Effector memory CD4-positive, alpha-beta T cell (primary cell): ENCODE measurements around the gene ZBTB7B.

Experiments
- DNase-seq, 3 donors: peaks; one replicate each; pipeline ENCODE4 v3.0.0-alpha.2; 2020
- H3K27ac ChIP-seq: 2 replicates; pipeline ENCODE4 v1.7.0; 2013; ENCODE audit warnings: mild to moderate bottlenecking, low read length, moderate library complexity; ENCODE audit not compliant: insufficient read depth, poor library complexity, severe bottlenecking
- H3K27me3 ChIP-seq: replicated peaks from 2 replicates; pipeline ENCODE4 v1.7.0; 2013; ENCODE audit warnings: mild to moderate bottlenecking, low read length; ENCODE audit not compliant: insufficient read depth, control insufficient read depth, poor library complexity, severe bottlenecking
- H3K36me3 ChIP-seq: 2 replicates; pipeline ENCODE4 v1.7.0; 2013; ENCODE audit warnings: mild to moderate bottlenecking, low read length, moderate library complexity; ENCODE audit not compliant: control insufficient read depth, insufficient read depth
- H3K4me1 ChIP-seq: 2 replicates; pipeline ENCODE4 v1.7.0; 2013; ENCODE audit warnings: low read length, mild to moderate bottlenecking; ENCODE audit not compliant: control insufficient read depth, insufficient read depth, poor library complexity, severe bottlenecking
- H3K4me3 ChIP-seq: 2 replicates; pipeline ENCODE4 v1.7.0; 2013; ENCODE audit warnings: low read length, low read depth, mild to moderate bottlenecking; ENCODE audit not compliant: insufficient read depth, poor library complexity, severe bottlenecking
- H3K9me3 ChIP-seq: 2 replicates; pipeline ENCODE4 v1.7.0; 2013; ENCODE audit warnings: mild to moderate bottlenecking, low read length, moderate library complexity; ENCODE audit not compliant: control insufficient read depth

The ZBTB7B gene

GRCh38 chr1:155026154-155026553, 23.6 kb downstream of the ZBTB7B start:
- DNase-seq, result no peak
- Histone ChIP-seq H3K9me3 (no peaks in the 10 kb centered on the region), H3K4me3 (no peak overlapping the region), H3K36me3 (no peaks in the 10 kb centered on the region), H3K27me3 (no peaks in the 10 kb centered on the region), H3K27ac (no peak overlapping the region), H3K4me1 (no peaks in the 10 kb centered on the region)

GRCh38 chr1:155026588-155026987, 24.0 kb downstream of the ZBTB7B start:
- no peaks in the 10 kb centered on the region for H3K27me3 ChIP-seq

DNA sequence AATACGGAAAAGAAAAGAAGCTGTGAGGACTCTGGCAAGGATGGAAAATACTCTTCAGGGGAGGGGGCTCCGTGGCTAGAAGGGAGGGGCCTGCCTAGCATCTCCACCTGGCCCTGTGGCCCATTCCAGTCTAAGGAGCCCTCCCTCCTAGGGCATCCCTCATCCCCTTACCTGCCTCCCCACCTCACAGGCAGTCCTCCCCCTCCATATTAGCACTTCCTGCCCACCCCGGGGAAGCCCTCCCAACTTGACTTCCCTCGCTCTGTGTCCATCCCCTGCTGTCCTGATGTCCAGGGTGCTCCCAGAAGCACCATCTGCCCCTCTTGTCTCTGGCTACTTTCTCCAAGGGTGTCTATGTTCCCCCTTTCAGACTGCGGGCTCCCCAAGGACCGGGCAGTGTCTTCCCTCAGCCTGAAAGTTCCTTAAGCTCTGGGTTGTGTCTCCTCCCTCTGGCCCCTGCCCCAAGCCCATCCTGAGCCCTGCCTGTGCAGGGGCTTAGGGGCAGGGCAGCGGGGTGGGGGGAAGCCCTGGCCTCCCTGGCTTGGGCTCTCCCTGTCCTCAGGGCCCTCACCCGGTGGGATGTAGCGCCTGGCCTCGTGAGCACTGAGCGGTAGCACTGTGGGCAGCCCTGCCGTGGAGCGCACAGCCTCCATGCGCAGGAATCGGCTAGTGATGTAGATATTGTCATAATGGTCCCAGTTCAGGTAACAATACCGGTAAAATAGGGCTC, 27.1 kb downstream of the ZBTB7B start:
- Histone ChIP-seq H3K27ac (no peak overlapping the region), H3K4me1 (no peaks in the 10 kb centered on the region), H3K9me3 (no peaks in the 10 kb centered on the region), H3K36me3 (no peaks in the 10 kb centered on the region), H3K4me3 (no peak overlapping the region), H3K27me3 (no peaks in the 10 kb centered on the region)
- no peak for DNase-seq

More at GRCh38 chr1:155026588-155026987, 24.0 kb downstream of the ZBTB7B start:
- H3K36me3 ChIP-seq, result no peaks in the 10 kb centered on the region
- no peak for DNase-seq
- H3K4me3 ChIP-seq, result no peak overlapping the region
- H3K27ac ChIP-seq, result no peak overlapping the region
- no peaks in the 10 kb centered on the region for H3K4me1 ChIP-seq
- H3K9me3 ChIP-seq, result no peaks in the 10 kb centered on the region

GRCh38 chr1:155030243-155030795, 27.7 kb downstream of the ZBTB7B start:
- Histone ChIP-seq H3K27me3 (no peaks in the 10 kb centered on the region), H3K4me3 (no peak overlapping the region), H3K36me3 (no peaks in the 10 kb centered on the region), H3K4me1 (no peaks in the 10 kb centered on the region), H3K27ac (no peak overlapping the region), H3K9me3 (no peaks in the 10 kb centered on the region)
- DNase-seq, result no peak

GRCh38 chr1:155030899-155031298, 28.3 kb downstream of the ZBTB7B start:
- H3K27ac ChIP-seq, result no peak overlapping the region
- H3K4me1 ChIP-seq, result no peaks in the 10 kb centered on the region
- no peaks in the 10 kb centered on the region for H3K27me3 ChIP-seq
- no peak for DNase-seq
- no peak overlapping the region for H3K4me3 ChIP-seq
- H3K9me3 ChIP-seq, result no peaks in the 10 kb centered on the region
- H3K36me3 ChIP-seq, result no peaks in the 10 kb centered on the region

- H3K4me1 ChIP-seq, result no peaks in the 10 kb centered on the region
- H3K27me3 ChIP-seq, result no peaks in the 10 kb centered on the region
- no peak overlapping the region for H3K4me3 ChIP-seq
- no peaks in the 10 kb centered on the region for H3K9me3 ChIP-seq
- H3K27ac ChIP-seq, result no peak overlapping the region
- DNase-seq, result no peak
- H3K36me3 ChIP-seq, result no peaks in the 10 kb centered on the region
Observed at GRCh38 chr1:155032886-155033285, 30.3 kb downstream of the ZBTB7B start.

DNA sequence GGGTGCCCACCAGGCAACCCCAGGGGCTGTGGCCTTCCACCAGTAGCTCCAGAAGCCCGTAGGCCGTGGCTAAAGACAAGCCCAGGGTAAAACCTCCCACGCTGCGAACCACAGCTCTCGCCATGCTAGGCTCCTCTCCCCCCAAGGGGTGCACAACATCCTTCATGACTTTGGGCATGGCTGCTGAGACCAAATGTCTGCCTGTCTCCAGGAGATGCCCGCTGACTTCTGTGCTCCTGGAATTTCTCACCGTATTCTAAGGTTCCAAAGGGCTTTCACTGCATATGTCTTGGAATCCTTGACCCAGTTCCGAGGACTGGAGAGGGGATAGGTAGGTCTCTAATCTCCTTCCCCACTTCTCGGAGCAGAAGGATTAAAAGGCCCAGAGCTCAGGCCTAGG, 30.9 kb downstream of the ZBTB7B start, which contains the start of the genes DCST1 and DCST2:
TSS of gene DCST1 (plus strand) at position 301 of the 400 bp plus-strand sequence. CDS start 213 bp downstream, outside the sequence.
TSS of gene DCST2 (minus strand) at position 258 of the 400 bp plus-strand sequence. CDS start at position 178, 80 bp downstream.
- no peaks in the 10 kb centered on the region for H3K36me3 ChIP-seq
- DNase-seq, result no peak
- no peaks in the 10 kb centered on the region for H3K27me3 ChIP-seq
- H3K4me3 ChIP-seq, result no peak within 1 kb of the TSS
- H3K27ac ChIP-seq, result no peak within 1 kb of the TSS
- H3K9me3 ChIP-seq, result no peaks in the 10 kb centered on the region
- H3K4me1 ChIP-seq, result no peaks in the 10 kb centered on the region

GRCh38 chr1:155034318-155035208, 32.0 kb downstream of the ZBTB7B start:
- Histone ChIP-seq H3K27me3 (no peaks in the 10 kb centered on the region), H3K27ac (no peak overlapping the region), H3K36me3 (no peaks in the 10 kb centered on the region), H3K4me3 (no peak overlapping the region), H3K4me1 (no peaks in the 10 kb centered on the region), H3K9me3 (no peaks in the 10 kb centered on the region)
- DNase-seq, result no peak

- H3K27me3 ChIP-seq, result no peaks in the 10 kb centered on the region
- no peak overlapping the region for H3K27ac ChIP-seq
- DNase-seq, result no peak
Observed at GRCh38 chr1:155035936-155036335, 33.3 kb downstream of the ZBTB7B start.

More at GRCh38 chr1:155035936-155036335, 33.3 kb downstream of the ZBTB7B start:
- Histone ChIP-seq H3K4me3 (no peak overlapping the region), H3K36me3 (no peaks in the 10 kb centered on the region), H3K4me1 (no peaks in the 10 kb centered on the region), H3K9me3 (no peaks in the 10 kb centered on the region)
